HG03196 (cell line): Measurements from ENCODE around the gene RUNDC3A.

Experiments
- ATAC-seq: cut with Tn5 transposase; IDR thresholded peaks from one replicate; pipeline ENCODE4 v1.9.1; 2021; ENCODE audit not compliant: unreplicated experiment

The RUNDC3A gene

GRCh38 chr17:44283344-44284023 is 24.9 kb upstream of the RUNDC3A start:
- no peak for ATAC-seq

- ATAC-seq = no peak
Measured at GRCh38 chr17:44284024-44284400, 24.4 kb upstream of the RUNDC3A start.

- ATAC-seq = no peak
Measured at GRCh38 chr17:44287651-44288050, 20.8 kb upstream of the RUNDC3A start.

- no peak for ATAC-seq
Measured at GRCh38 chr17:44293509-44294226, 14.7 kb upstream of the RUNDC3A start.

- no peak for ATAC-seq
Measured at GRCh38 chr17:44297975-44298374, 10.4 kb upstream of the RUNDC3A start.

- no peak for ATAC-seq
Measured at GRCh38 chr17:44304651-44305050, 3.8 kb upstream of the RUNDC3A start.

- no peak for ATAC-seq
Measured at GRCh38 chr17:44307387-44308186, 814 bp upstream of the RUNDC3A start.

GRCh38 chr17:44308865-44309264 is 464 bp downstream of the RUNDC3A start:
- ATAC-seq = no peak

GRCh38 chr17:44309472-44309871 is 1.1 kb downstream of the RUNDC3A start:
- ATAC-seq = no peak

GRCh38 chr17:44310188-44310587 is 1.8 kb downstream of the RUNDC3A start:
- ATAC-seq = no peak

GRCh38 chr17:44310609-44311376 is 2.4 kb downstream of the RUNDC3A start:
- ATAC-seq = no peak

- ATAC-seq = no peak
Measured at GRCh38 chr17:44311562-44312181, 3.3 kb downstream of the RUNDC3A start.

GRCh38 chr17:44312396-44313104 is 4.1 kb downstream of the RUNDC3A start:
- no peak for ATAC-seq

GRCh38 chr17:44314031-44314430 is 5.6 kb downstream of the RUNDC3A start:
- ATAC-seq = no peak

GRCh38 chr17:44314524-44314868 is 6.1 kb downstream of the RUNDC3A start:
- ATAC-seq = no peak

GRCh38 chr17:44314869-44315661 is 6.7 kb downstream of the RUNDC3A start:
- no peak for ATAC-seq

GRCh38 chr17:44315760-44316731 is 7.6 kb downstream of the RUNDC3A start:
- ATAC-seq = no peak

- no peak for ATAC-seq
Measured at GRCh38 chr17:44317545-44317944, 9.1 kb downstream of the RUNDC3A start.
